Measurements from ENCODE around the gene UPF3A.
"Not testable (repeated sequence)": the region's sequence is repeated elsewhere in the genome, so short reads cannot be mapped to it uniquely, and the experiment has no call there.

UPF3A gene

GRCh38 chr13:114281351-114282040, at the start of gene UPF3A:
TSS of gene UPF3A (plus strand) at chr13:114281601. CDS start at chr13:114281640, 39 bp downstream.
- peak; percentile 90 for DNase-seq (ENCODE audit: low spot score)

GRCh38 chr13:114231886-114232285, 49.5 kb upstream of the UPF3A start:
- no peak for DNase-seq (ENCODE audit: low spot score)

GRCh38 chr13:114234266-114234644, 47.1 kb upstream of the UPF3A start:
- no peak for DNase-seq (ENCODE audit: low spot score)

GRCh38 chr13:114234645-114235421, 46.6 kb upstream of the UPF3A start, which contains the start of gene CDC16:
TSS of gene CDC16 (plus strand) at chr13:114234897. CDS start at chr13:114235085, 188 bp downstream.
- DNase-seq (ENCODE audit: low spot score) = peak; percentile 94

GRCh38 chr13:114235697-114236096, 45.7 kb upstream of the UPF3A start:
- DNase-seq (ENCODE audit: low spot score) = no peak

- DNase-seq (ENCODE audit: low spot score) = no peak
Measured at GRCh38 chr13:114236227-114236626, 45.2 kb upstream of the UPF3A start.

GRCh38 chr13:114237415-114238112, 43.8 kb upstream of the UPF3A start:
- no peak for DNase-seq (ENCODE audit: low spot score)

- DNase-seq (ENCODE audit: low spot score) = no peak
Measured at GRCh38 chr13:114241918-114242317, 39.5 kb upstream of the UPF3A start.

- no peak for DNase-seq (ENCODE audit: low spot score)
Measured at GRCh38 chr13:114243971-114244370, 37.4 kb upstream of the UPF3A start.

GRCh38 chr13:114244637-114245036, 36.8 kb upstream of the UPF3A start:
- DNase-seq (ENCODE audit: low spot score) = no peak

- no peak for DNase-seq (ENCODE audit: low spot score)
Measured at GRCh38 chr13:114248011-114248410, 33.4 kb upstream of the UPF3A start.

GRCh38 chr13:114249077-114249476, 32.3 kb upstream of the UPF3A start:
- DNase-seq (ENCODE audit: low spot score) = no peak

- not testable (repeated sequence) for DNase-seq (ENCODE audit: low spot score)
Measured at GRCh38 chr13:114251639-114252440, 29.6 kb upstream of the UPF3A start.

- no peak for DNase-seq (ENCODE audit: low spot score)
Measured at GRCh38 chr13:114256547-114256946, 24.9 kb upstream of the UPF3A start.

GRCh38 chr13:114257014-114257413, 24.4 kb upstream of the UPF3A start:
- DNase-seq (ENCODE audit: low spot score) = no peak

- no peak for DNase-seq (ENCODE audit: low spot score)
Measured at GRCh38 chr13:114258589-114258988, 22.8 kb upstream of the UPF3A start.

- no peak for DNase-seq (ENCODE audit: low spot score)
Measured at GRCh38 chr13:114259374-114259773, 22.0 kb upstream of the UPF3A start.

- no peak for DNase-seq (ENCODE audit: low spot score)
Measured at GRCh38 chr13:114259974-114260373, 21.4 kb upstream of the UPF3A start.

GRCh38 chr13:114260814-114261213, 20.6 kb upstream of the UPF3A start:
- no peak for DNase-seq (ENCODE audit: low spot score)

- no peak for DNase-seq (ENCODE audit: low spot score)
Measured at GRCh38 chr13:114261328-114261965, 20.0 kb upstream of the UPF3A start.

- peak; percentile 15 for DNase-seq (ENCODE audit: low spot score)
Measured at GRCh38 chr13:114263578-114263977, 17.8 kb upstream of the UPF3A start.

Data from activated CD4-positive, alpha-beta T cell treated with anti-CD3 and anti-CD28 coated beads, Interleukin-2, Interleukin-4, amounts not matched to agents 100 ng/mL and 50 ng/mL, durations not matched to agents 16 hours and 8 hours (primary cell).